GM18505 (cell line): ENCODE results near the gene DDX19B.
"Not testable (repeated sequence)": the region's sequence is repeated elsewhere in the genome, so short reads cannot be mapped to it uniquely, and the experiment has no call there.

Experiments used
- ATAC-seq: cut with Tn5 transposase; IDR thresholded peaks from one replicate; pipeline ENCODE4 v1.9.1; 2021; ENCODE audit not compliant: unreplicated experiment
- POLR2A ChIP-seq: IDR thresholded peaks from 4 replicates; pipeline ENCODE4 v1.6.1; 2011; ENCODE audit warnings: borderline replicate concordance; ENCODE audit not compliant: insufficient read depth, insufficient read length; ENCODE audit errors: extremely low read depth

DDX19B gene

DNA sequence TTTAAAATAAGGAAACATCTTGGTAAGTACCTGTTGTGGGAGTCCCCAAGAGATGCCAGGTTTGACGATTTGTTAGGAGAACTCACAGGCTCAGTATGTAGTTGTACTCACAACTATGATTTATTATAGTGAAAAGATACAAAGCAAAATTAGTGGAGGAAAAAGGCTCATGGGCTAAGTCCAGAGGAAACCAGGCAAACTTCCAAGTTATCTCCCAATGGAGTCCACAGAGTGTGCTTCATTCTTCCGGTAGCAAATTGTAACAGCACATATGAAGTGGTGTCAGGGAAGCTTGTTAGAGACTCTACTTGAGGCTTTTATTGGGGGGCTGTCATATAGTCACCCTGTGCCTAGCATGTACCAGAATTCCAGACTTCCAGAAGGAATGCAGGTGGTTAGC lies 50.0 kb downstream of the DDX19B start:
- no peak for ATAC-seq
- no peak for TF ChIP-seq POLR2A

DNA sequence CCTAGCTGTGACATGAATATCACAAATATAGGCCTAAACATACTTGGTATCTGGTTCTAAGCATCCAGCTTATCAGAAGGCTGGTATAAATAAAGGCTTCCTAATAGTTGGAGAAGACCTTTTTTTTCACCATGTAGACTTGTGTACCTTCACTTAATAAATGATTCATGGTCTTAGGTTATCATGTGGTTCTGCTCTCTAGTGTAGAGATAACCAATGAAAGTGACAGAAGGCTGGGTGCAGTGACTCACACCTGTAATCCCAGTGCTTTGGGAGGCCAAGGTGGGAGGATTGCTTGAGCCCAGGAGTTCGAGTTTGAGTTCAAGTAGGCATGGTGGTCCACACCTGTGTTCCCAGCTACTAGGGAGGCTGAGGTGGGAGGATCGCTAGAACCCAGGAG lies 50.8 kb downstream of the DDX19B start:
- no peak for ATAC-seq
- no peak for TF ChIP-seq POLR2A

DNA sequence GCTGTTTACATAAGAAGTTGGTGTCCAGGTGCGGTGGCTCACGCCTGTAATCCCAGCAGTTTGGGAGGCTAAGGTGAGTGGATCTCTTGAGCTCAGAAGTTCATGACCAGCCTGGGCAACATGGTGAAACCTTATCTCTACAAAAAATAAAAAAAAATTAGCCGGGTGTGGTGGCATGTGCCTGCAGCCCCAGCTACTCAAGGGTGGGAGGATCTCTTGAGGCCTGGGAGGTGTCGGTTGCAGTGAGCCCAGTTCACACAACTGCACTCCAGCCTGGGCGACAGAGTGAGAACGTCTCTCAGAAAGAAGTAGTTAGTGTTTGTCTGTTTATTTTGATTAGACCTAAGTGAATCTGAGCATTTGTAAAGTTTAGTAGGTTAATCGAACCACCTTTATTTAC lies 60.6 kb downstream of the DDX19B start:
- TF ChIP-seq POLR2A, result no peak
- ATAC-seq, result no peak

DNA sequence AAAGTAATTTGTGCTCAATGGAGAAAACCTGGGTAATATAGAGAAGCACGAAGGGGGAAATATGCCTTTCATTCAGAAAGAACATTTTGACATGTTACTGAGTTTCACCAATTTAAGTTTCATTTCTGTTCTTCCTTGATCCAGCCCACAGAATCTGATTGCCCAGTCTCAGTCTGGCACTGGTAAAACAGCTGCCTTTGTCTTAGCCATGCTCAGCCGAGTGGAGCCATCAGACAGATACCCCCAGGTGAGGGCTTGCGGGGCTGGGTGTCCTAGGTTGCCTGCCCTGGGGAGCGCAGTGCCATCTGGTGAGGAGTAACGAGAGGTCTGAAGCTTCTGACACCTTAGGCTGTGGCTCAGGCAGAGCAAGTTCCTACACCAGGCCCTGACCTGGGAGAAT lies 65.4 kb downstream of the DDX19B start:
- ATAC-seq, result no peak
- no peak for TF ChIP-seq POLR2A

DNA sequence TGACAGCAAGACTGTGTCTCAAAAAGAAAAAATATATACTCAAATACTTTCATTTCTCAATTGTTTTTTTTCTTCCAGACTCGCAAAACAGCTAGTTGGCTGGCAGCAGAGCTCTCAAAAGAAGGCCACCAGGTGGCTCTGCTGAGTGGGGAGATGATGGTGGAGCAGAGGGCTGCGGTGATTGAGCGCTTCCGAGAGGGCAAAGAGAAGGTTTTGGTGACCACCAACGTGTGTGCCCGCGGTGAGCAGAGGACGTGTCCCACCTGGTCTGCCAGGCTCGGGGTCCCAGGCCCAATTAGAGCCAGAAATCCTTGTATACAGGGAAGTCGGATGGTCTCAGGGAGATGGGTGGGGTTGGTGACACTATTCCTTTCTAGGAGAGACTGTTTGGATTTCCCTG lies 71.2 kb downstream of the DDX19B start:
- ATAC-seq, result not testable (repeated sequence)

DNA sequence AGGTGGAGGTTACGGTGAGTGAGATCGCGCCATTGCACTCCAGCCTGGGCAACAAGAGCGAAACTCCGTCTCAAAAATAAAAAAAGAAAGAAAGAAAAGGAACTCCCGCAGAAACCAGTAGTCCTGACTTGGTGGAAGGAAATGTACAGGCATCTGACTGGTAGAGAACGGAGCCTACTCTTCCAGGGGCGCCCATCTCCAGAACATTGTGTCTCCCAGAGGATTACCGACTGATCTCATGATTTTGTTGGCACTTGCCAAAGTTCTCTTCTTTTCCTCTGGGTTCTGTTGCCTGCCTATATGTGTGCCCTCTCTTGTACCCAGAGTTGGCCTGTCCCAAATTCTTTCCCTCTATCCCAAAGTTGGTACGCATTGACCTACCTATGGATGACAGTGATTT lies 71.9 kb downstream of the DDX19B start:
- TF ChIP-seq POLR2A, result no peak
- ATAC-seq, result no peak

DNA sequence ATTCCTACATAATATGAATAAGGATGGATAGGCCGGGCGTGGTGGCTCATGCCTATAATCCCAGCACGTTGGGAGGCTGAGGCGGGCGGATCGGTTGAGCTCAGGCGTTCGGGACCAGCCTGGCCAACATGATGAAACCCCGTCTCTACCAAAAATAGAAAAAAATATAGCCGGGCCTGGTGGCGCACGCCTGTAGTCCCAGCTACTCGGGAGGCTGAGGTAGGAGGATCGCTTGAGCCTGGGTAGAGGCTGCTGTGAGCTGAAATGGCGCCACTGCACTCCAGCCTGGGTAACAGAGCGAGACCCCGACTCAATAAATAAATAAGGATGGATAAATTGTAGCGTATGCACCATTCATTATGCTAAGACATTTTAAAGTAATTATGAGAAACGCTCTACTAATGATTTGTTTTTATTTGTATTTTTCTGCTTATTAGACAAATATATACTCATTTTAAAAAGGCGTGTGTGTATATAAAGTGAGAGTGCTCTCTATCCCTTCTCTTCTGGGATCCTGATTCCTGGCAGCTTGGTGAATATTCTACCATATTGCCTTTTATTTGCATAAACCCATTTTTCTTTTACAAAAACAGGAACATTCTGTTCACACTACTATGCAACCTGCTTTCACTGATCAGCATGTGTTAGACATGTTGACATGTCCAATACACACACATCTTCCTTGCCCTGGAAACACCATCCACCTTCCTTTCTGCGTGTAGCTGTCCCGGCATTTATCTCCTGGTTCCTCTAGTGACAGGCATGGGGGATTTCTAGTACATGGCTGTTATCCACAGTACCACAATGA lies 74.1 kb downstream of the DDX19B start:
- no peak for ATAC-seq
- TF ChIP-seq POLR2A, result no peak

DNA sequence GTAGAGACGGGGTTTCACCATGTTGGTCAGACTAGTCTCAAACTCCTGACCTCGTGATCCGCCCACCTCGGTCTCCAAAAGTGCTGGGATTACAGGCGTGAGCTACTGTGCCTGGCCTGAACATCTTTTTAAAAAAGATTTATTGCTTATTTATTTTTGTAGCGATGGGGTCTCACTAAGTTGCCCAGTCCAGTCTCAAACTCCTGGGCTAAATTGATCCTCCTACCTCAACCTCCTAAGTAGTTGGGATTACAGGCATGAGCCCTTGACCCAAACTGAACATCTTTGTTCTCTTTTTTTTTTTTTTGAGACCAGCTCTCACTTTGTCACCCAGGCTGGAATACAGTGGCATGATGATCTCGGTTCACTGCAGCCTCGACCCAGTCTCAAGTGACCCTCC lies 75.2 kb downstream of the DDX19B start:
- no peak for ATAC-seq
- no peak for TF ChIP-seq POLR2A

DNA sequence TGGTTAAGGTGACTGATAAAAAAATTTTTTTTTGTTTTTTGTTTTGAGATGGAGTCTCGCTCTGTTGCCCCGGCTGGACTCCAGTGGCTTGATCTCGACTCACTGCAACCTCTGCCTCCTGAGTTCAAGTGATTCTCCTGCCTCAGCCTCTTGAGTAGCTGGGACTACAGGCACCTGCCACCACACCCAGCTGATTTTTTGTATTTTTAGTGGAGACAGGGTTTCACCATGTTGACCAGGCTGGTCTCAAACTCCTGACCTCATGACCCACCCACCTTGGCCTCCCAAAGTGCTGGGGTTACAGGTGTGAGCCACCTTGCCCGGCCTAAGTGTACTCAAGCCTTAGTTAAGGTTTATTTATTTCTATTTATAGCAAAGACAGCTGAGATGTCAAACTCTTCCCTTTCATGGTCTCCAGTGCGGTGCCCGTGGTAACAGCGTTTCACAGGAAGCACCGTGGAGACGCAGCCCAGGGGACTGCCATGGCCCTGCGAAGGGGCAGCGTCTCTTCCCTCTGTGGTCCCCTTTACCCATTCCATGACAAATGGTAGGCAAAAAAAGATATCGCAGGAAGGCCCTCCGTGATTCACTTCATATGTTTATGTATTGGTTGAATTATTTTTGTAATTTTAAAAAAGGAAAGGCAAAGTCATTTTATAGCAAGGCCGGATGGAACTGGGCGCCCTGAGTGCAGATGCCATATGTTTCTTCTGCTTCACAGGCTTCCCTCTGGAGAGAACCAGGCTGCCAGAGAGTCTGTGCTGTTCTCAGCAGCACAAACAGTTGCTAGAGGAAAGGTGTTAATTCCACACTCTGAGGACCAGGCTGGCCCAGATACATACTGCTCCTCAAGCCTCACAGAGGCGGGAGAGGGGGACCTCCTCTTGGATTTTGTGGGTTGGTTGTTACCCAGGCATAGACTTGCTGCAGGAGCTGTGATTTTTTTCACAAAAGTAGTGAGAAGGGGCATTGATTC lies 76.9 kb downstream of the DDX19B start:
- TF ChIP-seq POLR2A, result no peak
- ATAC-seq, result no peak

DNA sequence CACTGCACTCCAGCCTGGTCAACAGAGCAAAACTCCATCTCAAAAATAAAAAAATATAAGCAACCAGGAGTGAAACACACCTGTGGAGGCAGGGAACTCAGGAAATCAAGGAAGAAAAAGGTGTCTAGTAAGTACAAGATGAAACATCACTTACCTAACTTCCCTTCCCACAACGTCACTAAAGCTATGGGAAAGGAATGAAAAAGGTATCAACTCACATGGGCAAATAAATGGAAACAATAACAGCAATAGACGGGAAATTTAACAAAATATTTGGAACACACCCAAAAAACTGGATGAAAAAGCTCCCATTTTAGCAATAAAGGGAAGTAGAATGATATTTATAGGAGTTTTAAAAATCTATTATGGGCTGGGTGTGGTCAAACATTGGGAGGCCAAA lies 78.8 kb downstream of the DDX19B start:
- no peak for ATAC-seq
- TF ChIP-seq POLR2A, result no peak

DNA sequence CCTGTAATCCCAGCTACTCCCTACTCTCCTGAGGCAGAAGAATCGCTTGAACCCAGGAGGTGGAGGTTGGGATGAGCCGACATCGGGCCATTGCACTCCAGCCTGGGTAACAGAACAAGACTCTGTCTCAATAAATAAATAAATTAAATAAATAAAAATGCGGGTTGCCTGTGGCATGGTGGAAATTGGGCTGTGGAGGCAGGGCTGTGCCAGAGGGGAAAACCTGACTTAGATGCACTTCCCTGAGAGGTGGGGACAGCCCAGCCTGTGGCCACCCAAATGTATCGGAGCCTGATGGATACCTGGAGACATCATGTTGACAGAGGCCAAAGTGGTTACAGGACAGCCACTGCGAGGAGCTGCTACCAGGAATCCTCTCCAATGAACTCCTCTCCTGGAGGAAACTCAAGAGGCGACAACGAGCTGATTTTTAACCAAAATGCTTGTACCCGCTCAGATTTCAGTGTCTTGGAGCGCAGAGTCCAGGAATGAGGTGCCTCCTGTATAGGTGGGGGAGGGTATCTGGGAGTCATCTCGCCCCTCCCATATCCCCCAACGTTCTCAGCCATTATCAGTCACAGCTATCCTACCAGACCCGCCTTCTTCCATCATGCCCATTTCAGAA lies 80.0 kb downstream of the DDX19B start:
- peak; percentile 19 for TF ChIP-seq POLR2A
- ATAC-seq, result no peak

DNA sequence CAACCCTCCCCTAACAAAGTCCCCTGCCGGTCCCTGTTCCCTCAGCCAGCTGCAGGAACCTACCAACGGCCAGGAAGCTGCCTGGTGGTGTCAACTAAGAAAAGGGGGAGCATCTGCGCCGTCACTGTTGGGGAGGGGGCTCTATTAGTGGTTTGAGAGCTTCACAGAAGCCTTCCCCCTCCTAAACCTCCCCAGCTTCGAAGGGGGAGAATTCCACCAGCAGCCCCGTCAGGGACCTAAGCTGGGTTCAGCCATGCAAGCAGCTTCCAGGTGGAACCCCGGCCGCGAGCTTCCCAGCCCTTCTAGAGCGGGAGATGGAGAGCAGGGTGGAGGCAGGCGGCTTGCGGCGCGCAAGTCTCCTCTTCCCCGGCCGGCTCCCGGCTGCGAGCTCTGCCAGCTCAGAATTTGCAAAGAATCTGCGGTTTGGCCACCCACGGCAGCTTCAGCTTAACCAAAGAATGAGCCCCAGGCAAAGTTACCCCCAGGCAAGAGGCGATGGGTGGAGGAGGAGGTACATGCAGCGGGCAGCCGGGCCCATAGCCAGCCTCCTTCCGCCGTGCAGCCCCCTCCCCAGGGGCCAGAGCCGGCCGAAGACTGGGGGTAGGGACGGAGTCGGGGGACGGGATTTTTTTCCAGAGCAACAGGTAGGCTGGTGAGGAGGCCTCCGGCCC lies 81.4 kb downstream of the DDX19B start:
- peak; percentile 1 for ATAC-seq
- TF ChIP-seq POLR2A, result no peak
